IMR-90 (cell line): ENCODE results near the gene SLC16A9. TPM values are rescaled to one million over a fixed set of nuclear protein-coding genes. Genes with fewer than 3 reads are reported as not detected.

Experiments used
- ATAC-seq: fragments of 200-7000 bp; cut with Tn5 transposase; 2 replicates; pipeline ENCODE4 v1.9.1; 2020; ENCODE audit warnings: low read depth, mild to moderate bottlenecking, moderate library complexity
- BruUV-seq: library from RNA; stranded (reverse); fragments of 400-500 nt; replicated peaks from 2 replicates; lab custom pipeline; 2021; lab: Mats Ljungman, UMichigan
- CTCF ChIA-PET: fragments of 300-600 bp; formaldehyde crosslinking; extraction: SDS; loops from one replicate; lab custom pipeline; 2021; ENCODE audit warnings: antibody characterized with exemption; lab: Yijun Ruan, JAX
- POLR2A ChIA-PET: fragments of 300-600 bp; sonication (Branson Sonifier 250); formaldehyde crosslinking; loops from one replicate; lab custom pipeline; 2022; ENCODE audit warnings: antibody characterized with exemption; ENCODE audit not compliant: unreplicated experiment; lab: Charles Lee
- DNase-seq: peaks from one replicate; pipeline ENCODE4 v3.0.0; 2013
- H2AFZ ChIP-seq: replicated peaks from 2 replicates; pipeline ENCODE3; 2013; ENCODE audit warnings: low read length, mild to moderate bottlenecking; ENCODE audit not compliant: poor library complexity
- H2AK5ac ChIP-seq: 2 replicates; pipeline ENCODE4 v1.6.1; 2013; ENCODE audit warnings: low read depth, low read length, inconsistent platforms
- H2AK9ac ChIP-seq: replicated peaks from 2 replicates; pipeline ENCODE3; 2013; ENCODE audit warnings: mild to moderate bottlenecking, low read depth, low read length, moderate library complexity; ENCODE audit not compliant: poor library complexity
- H2BK120ac ChIP-seq: 2 replicates; pipeline ENCODE4 v1.6.1; 2013; ENCODE audit warnings: low read depth, low read length, inconsistent platforms
- H2BK15ac ChIP-seq: 3 replicates; pipeline ENCODE4 v1.6.1; 2013; ENCODE audit warnings: low read depth, low read length, inconsistent platforms
- H2BK20ac ChIP-seq: 2 replicates; pipeline ENCODE4 v1.6.1; 2013; ENCODE audit warnings: low read depth, mild to moderate bottlenecking, inconsistent platforms, low read length, moderate library complexity
- H2BK5ac ChIP-seq: 2 replicates; pipeline ENCODE4 v1.6.1; 2013; ENCODE audit warnings: mild to moderate bottlenecking, low read depth, low read length, inconsistent platforms; ENCODE audit not compliant: poor library complexity, severe bottlenecking
- H3K14ac ChIP-seq: replicated peaks from 2 replicates; pipeline ENCODE4 v1.6.1; 2013; ENCODE audit warnings: low read depth, low read length, inconsistent platforms
- H3K18ac ChIP-seq: 2 replicates; pipeline ENCODE4 v1.6.1; 2013; ENCODE audit warnings: low read depth, low read length, control low read depth
- H3K23ac ChIP-seq: 2 replicates; pipeline ENCODE4 v1.6.1; 2013; ENCODE audit warnings: low read depth, low read length, inconsistent platforms
- H3K27ac ChIP-seq: 2 replicates; pipeline ENCODE4 v1.5.1; 2013; ENCODE audit warnings: mild to moderate bottlenecking, control low read depth, low read length; ENCODE audit not compliant: insufficient read depth
- H3K27me3 ChIP-seq: 2 replicates; pipeline ENCODE4 v1.6.1; 2013; ENCODE audit warnings: low read length; ENCODE audit not compliant: control insufficient read depth, insufficient read depth
- H3K36me3 ChIP-seq: 2 replicates; pipeline ENCODE4 v1.6.1; 2013; ENCODE audit warnings: low read length, mixed read lengths; ENCODE audit not compliant: control insufficient read depth, insufficient read depth
- H3K4ac ChIP-seq: 2 replicates; pipeline ENCODE4 v1.6.1; 2013; ENCODE audit warnings: low read depth, low read length, inconsistent platforms
- H3K4me1 ChIP-seq: 2 replicates; pipeline ENCODE4 v1.6.1; 2013; ENCODE audit warnings: low read length, mixed read lengths; ENCODE audit not compliant: control insufficient read depth, insufficient read depth
- H3K4me2 ChIP-seq: 2 replicates; pipeline ENCODE4 v1.6.1; 2013; ENCODE audit warnings: low read depth, mild to moderate bottlenecking, control low read depth, low read length, moderate library complexity
- H3K4me3 ChIP-seq: 2 replicates; pipeline ENCODE4 v1.5.1; 2013; ENCODE audit warnings: low read depth, mild to moderate bottlenecking, control low read depth, low read length, moderate library complexity; ENCODE audit not compliant: insufficient read depth
- H3K56ac ChIP-seq: 2 replicates; pipeline ENCODE4 v1.6.1; 2013; ENCODE audit warnings: low read length, inconsistent platforms; ENCODE audit not compliant: insufficient read depth; ENCODE audit errors: extremely low read depth
- H3K79me1 ChIP-seq, 2 experiments: 2 replicates each; pipeline ENCODE4 v1.6.1; 2013; ENCODE audit warnings: low read length in 2 of 2, inconsistent platforms in 1 of 2, low read depth in 1 of 2
- H3K9ac ChIP-seq: 2 replicates; pipeline ENCODE4 v1.6.1; 2013; ENCODE audit warnings: low read depth, low read length, control low read depth
- H3K9me1 ChIP-seq: 2 replicates; pipeline ENCODE4 v1.6.1; 2013; ENCODE audit warnings: low read length, inconsistent platforms; ENCODE audit not compliant: insufficient read depth
- H3K9me3 ChIP-seq: 2 replicates; pipeline ENCODE4 v1.6.1; 2013; ENCODE audit warnings: low read length; ENCODE audit not compliant: control insufficient read depth, insufficient read depth
- H4K20me1 ChIP-seq: 2 replicates; pipeline ENCODE4 v1.6.1; 2013; ENCODE audit warnings: low read length, inconsistent platforms; ENCODE audit not compliant: insufficient read depth
- H4K5ac ChIP-seq: 2 replicates; pipeline ENCODE4 v1.6.1; 2013; ENCODE audit warnings: mild to moderate bottlenecking, low read depth, low read length, control low read depth
- H4K8ac ChIP-seq, 2 experiments: 2 replicates each; pipeline ENCODE4 v1.6.1; 2013; ENCODE audit warnings: low read depth in 2 of 2, low read length in 2 of 2, control low read depth in 1 of 2, inconsistent platforms in 1 of 2
- H4K91ac ChIP-seq: 2 replicates; pipeline ENCODE4 v1.6.1; 2013; ENCODE audit warnings: low read depth, low read length, inconsistent platforms; ENCODE audit not compliant: insufficient read depth
- BHLHE40 ChIP-seq: fragments of 150-350 bp; IDR thresholded peaks from 2 replicates; pipeline ENCODE4 v1.6.1; 2016; ENCODE audit warnings: mild to moderate bottlenecking, low read depth, low read length
- CEBPB ChIP-seq: IDR thresholded peaks from 2 replicates; pipeline ENCODE4 v1.6.1; 2012; ENCODE audit warnings: low read depth, low read length, improper control_type of control experiment
- CHD1 ChIP-seq: IDR thresholded peaks from 2 replicates; pipeline ENCODE4 v1.6.1; 2012; ENCODE audit warnings: low read depth, low read length, improper control_type of control experiment
- FOS ChIP-seq: fragments of 150-350 bp; IDR thresholded peaks from 2 replicates; pipeline ENCODE4 v1.6.1; 2016; ENCODE audit warnings: low read depth, low read length
- MAFK ChIP-seq: IDR thresholded peaks from 2 replicates; pipeline ENCODE4 v1.6.1; 2012; ENCODE audit warnings: low read depth, low read length, improper control_type of control experiment
- MAZ ChIP-seq: IDR thresholded peaks from 2 replicates; pipeline ENCODE4 v1.6.1; 2012; ENCODE audit warnings: low read depth, mild to moderate bottlenecking, low read length, improper control_type of control experiment, moderate library complexity, borderline replicate concordance
- MXI1 ChIP-seq: IDR thresholded peaks from 2 replicates; pipeline ENCODE4 v1.6.1; 2012; ENCODE audit warnings: low read depth, mild to moderate bottlenecking, low read length, moderate library complexity, borderline replicate concordance
- NFE2L2 ChIP-seq: fragments of 150-350 bp; IDR thresholded peaks from 2 replicates; pipeline ENCODE4 v1.6.1; 2016; ENCODE audit warnings: low read depth, mild to moderate bottlenecking, low read length
- POLR2A ChIP-seq: IDR thresholded peaks from 2 replicates; pipeline ENCODE4 v1.6.1; 2012; ENCODE audit warnings: mild to moderate bottlenecking, low read depth, low read length
- RAD21 ChIP-seq: IDR thresholded peaks from 2 replicates; pipeline ENCODE4 v1.6.1; 2012; ENCODE audit warnings: low read length, improper control_type of control experiment
- RCOR1 ChIP-seq: IDR thresholded peaks from 2 replicates; pipeline ENCODE4 v1.6.1; 2012; ENCODE audit warnings: mild to moderate bottlenecking, low read length, improper control_type of control experiment; ENCODE audit not compliant: insufficient replicate concordance
- RFX5 ChIP-seq: IDR thresholded peaks from 2 replicates; pipeline ENCODE4 v1.8.0; 2012; ENCODE audit warnings: low read depth, mild to moderate bottlenecking, low read length, moderate library complexity
- SMC3 ChIP-seq: fragments of 150-350 bp; IDR thresholded peaks from 2 replicates; pipeline ENCODE4 v1.6.1; 2016; ENCODE audit warnings: low read depth, mild to moderate bottlenecking, antibody characterized with exemption, low read length, moderate library complexity
- WGBS, 2 experiments: methylation state at CpG; one replicate each; pipeline versions ENCODE4 v1.1.5 to v1.1.7; 2013; ENCODE audit warnings: missing lambda C conversion rate in 2 of 2; ENCODE audit not compliant: insufficient read length in 1 of 2; ENCODE audit errors: extremely low coverage in 2 of 2; 5-methylcytosine and 5-hydroxymethylcytosine counted together
- dilution Hi-C: fragments of 300-500 bp; cut with HindIII; formaldehyde crosslinking; loops from one replicate; pipeline ENCODE4 v1.14.3; 2018; ENCODE audit warnings: low sequenced_read_pairs; ENCODE audit not compliant: unreplicated experiment
- in situ Hi-C: fragments of 300-500 bp; cut with MboI; formaldehyde crosslinking; loops from 3 replicates; pipeline ENCODE4 v1.14.3; 2019; ENCODE audit warnings: low sequenced_read_pairs, inconsistent platforms, mixed read lengths
- intact Hi-C: fragments of 100-400 bp; cut with micrococcal nuclease; formaldehyde crosslinking; loops from 2 replicates; pipeline ENCODE4 v1.10.0; 2022
- polyA plus RNA-seq, 3 experiments: library from polyadenylated mRNA; depleted of rRNA; stranded (reverse); fragments of >200 nt; gene quantifications; 2 replicates each; pipeline ENCODE4 v1.2.3, GENCODE V29; 2012; ENCODE audit warnings: low replicate concordance in 1 of 3
- total RNA-seq: library from RNA; depleted of rRNA; stranded (reverse); fragments of >200 nt; gene quantifications from 2 replicates; pipeline ENCODE4 v1.2.3, GENCODE V29; 2012
- TF ChIP-seq, protein P1 (sequence below): conservative IDR thresholded peaks from 2 replicates; pipeline ENCODE4 v1.5.1; 2012; ENCODE audit warnings: mild to moderate bottlenecking, low read depth, low read length, improper control_type of control experiment
- TF ChIP-seq, protein P2 (sequence below): fragments of 150-350 bp; IDR thresholded peaks from 2 replicates; pipeline ENCODE4 v1.6.1; 2016; ENCODE audit warnings: low read depth, mild to moderate bottlenecking, low read length, moderate library complexity, borderline replicate concordance
- TF ChIP-seq, protein P3 (sequence below): fragments of 150-350 bp; IDR thresholded peaks from 2 replicates; pipeline ENCODE4 v1.6.1; 2017; ENCODE audit warnings: mild to moderate bottlenecking, antibody characterized with exemption, low read length, low read depth

Gene SLC16A9
- total and polyA plus RNA-seq, 2 of the 4 experiments (the other 2 are of a cell fraction) = 0.18 to 0.26 TPM

DNA sequence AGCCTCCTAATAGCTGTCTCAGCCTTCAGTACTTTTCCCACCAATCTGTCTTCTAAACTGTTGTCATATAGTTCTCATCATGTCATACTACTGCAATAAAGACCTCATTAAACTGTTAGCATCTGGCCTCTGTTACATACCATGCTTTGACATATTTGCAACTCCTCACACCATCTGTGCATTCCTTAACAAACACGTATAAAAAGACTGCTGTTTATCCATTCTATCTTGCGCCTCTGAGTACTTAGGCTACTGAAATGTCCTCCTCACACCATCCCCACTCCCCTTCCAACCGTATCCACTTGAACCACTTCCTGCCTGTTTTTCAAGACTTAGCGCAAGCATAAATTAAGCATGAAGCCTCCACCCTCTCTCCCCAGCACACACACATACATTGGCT lies 41.6 kb downstream of the SLC16A9 start:
- H2AK9ac ChIP-seq = no peak overlapping the region
- H2BK20ac ChIP-seq = no peak overlapping the region
- H2AFZ ChIP-seq = no peak overlapping the region
- POLR2A ChIA-PET = interaction anchor here (0.6 to 0.7 kb wide), 2 partner anchors 56 to 157 kb away, joined by 3 read pairs; no protein-coding TSS in a partner anchor
- in situ Hi-C loops = no loop called here
- intact Hi-C loops = no loop called here
- no peak overlapping the region for H4K8ac ChIP-seq
- no peaks in the 10 kb centered on the region for H3K36me3 ChIP-seq
- no peak overlapping the region for H3K18ac ChIP-seq
- 43% methylated on average over 3 of the region's 4 CpGs; no CpG with 5 or more reads in 1 of the 2 experiments for WGBS, 2 experiments
- no peak overlapping the region for H3K4me2 ChIP-seq
- no peak overlapping the region for H2BK5ac ChIP-seq
- no peak for ATAC-seq
- H2BK120ac ChIP-seq = no peak overlapping the region
- H3K27ac ChIP-seq = no peak overlapping the region
- H3K14ac ChIP-seq = no peak overlapping the region
- no peak for DNase-seq
- H4K5ac ChIP-seq = no peak overlapping the region
- CTCF ChIA-PET = no interaction called here
- H4K20me1 ChIP-seq = no peaks in the 10 kb centered on the region
- TF ChIP-seq SMC3 (no peak), POLR2A (no peak), RFX5 (no peak), MAFK (no peak), MXI1 (no peak), FOS (no peak), BHLHE40 (no peak), MAZ (no peak), RCOR1 (no peak), CEBPB (no peak), NFE2L2 (no peak), RAD21 (no peak), CHD1 (no peak)
- TF ChIP-seq, protein P1, sequence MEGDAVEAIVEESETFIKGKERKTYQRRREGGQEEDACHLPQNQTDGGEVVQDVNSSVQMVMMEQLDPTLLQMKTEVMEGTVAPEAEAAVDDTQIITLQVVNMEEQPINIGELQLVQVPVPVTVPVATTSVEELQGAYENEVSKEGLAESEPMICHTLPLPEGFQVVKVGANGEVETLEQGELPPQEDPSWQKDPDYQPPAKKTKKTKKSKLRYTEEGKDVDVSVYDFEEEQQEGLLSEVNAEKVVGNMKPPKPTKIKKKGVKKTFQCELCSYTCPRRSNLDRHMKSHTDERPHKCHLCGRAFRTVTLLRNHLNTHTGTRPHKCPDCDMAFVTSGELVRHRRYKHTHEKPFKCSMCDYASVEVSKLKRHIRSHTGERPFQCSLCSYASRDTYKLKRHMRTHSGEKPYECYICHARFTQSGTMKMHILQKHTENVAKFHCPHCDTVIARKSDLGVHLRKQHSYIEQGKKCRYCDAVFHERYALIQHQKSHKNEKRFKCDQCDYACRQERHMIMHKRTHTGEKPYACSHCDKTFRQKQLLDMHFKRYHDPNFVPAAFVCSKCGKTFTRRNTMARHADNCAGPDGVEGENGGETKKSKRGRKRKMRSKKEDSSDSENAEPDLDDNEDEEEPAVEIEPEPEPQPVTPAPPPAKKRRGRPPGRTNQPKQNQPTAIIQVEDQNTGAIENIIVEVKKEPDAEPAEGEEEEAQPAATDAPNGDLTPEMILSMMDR = no peak
- TF ChIP-seq, protein P2, sequence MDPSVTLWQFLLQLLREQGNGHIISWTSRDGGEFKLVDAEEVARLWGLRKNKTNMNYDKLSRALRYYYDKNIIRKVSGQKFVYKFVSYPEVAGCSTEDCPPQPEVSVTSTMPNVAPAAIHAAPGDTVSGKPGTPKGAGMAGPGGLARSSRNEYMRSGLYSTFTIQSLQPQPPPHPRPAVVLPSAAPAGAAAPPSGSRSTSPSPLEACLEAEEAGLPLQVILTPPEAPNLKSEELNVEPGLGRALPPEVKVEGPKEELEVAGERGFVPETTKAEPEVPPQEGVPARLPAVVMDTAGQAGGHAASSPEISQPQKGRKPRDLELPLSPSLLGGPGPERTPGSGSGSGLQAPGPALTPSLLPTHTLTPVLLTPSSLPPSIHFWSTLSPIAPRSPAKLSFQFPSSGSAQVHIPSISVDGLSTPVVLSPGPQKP = no peak
- TF ChIP-seq, protein P3, sequence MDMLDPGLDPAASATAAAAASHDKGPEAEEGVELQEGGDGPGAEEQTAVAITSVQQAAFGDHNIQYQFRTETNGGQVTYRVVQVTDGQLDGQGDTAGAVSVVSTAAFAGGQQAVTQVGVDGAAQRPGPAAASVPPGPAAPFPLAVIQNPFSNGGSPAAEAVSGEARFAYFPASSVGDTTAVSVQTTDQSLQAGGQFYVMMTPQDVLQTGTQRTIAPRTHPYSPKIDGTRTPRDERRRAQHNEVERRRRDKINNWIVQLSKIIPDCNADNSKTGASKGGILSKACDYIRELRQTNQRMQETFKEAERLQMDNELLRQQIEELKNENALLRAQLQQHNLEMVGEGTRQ = no peak
- no peak overlapping the region for H3K9ac ChIP-seq
- H3K4me1 ChIP-seq = no peaks in the 10 kb centered on the region
- H3K56ac ChIP-seq = no peak overlapping the region
- no peaks in the 10 kb centered on the region for H3K27me3 ChIP-seq
- no peak overlapping the region for H2BK15ac ChIP-seq
- H3K9me1 ChIP-seq = no peaks in the 10 kb centered on the region
- no peak overlapping the region for H2AK5ac ChIP-seq
- H3K79me1 ChIP-seq = no peaks in the 10 kb centered on the region
- BruUV-seq = no TSS peak
- no peak overlapping the region for H4K91ac ChIP-seq
- dilution Hi-C loops = no loop called here
- no peak overlapping the region for H3K4ac ChIP-seq
- H3K9me3 ChIP-seq = no peaks in the 10 kb centered on the region
- H3K4me3 ChIP-seq = no peak overlapping the region
- no peak overlapping the region for H3K23ac ChIP-seq
